Glomerular visceral epithelial cell (primary cell): ENCODE results near the gene BPIFB6.

Experiments used
- DNase-seq: peaks from one replicate; pipeline ENCODE4 v3.0.0-alpha.2; 2016; ENCODE audit errors: extremely low spot score

Gene BPIFB6

DNA sequence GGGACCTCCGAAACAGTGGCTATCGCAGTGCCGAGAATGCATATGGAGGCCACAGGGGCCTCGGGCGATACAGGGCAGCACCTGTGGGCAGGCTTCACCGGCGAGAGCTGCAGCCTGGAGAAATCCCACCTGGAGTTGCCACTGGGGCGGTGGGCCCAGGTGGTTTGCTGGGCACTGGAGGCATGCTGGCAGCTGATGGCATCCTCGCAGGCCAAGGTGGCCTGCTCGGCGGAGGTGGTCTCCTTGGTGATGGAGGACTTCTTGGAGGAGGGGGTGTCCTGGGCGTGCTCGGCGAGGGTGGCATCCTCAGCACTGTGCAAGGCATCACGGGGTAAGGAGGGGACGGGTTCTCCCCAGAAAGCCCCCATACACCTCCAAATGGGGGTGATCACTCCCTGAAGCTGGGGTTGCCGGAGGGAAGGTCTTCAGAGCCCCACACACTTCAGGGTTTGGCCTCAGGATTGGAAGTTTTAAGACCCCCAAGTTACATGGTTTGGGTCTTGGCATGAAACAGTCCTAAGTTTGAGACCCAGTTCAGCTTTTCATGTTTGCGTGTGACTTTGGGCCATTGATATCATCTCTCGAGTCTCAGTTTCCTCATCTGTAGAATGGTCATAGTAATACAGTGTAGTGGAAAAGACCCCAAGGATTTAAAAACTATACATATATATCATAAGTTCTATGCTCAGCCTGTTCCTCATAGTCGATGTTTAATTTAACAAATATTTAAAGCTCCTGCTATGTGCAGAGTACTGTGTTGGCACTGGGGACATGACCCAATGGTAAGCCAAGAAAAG lies 52.3 kb downstream of the BPIFB6 start:
- no peak for DNase-seq

DNA sequence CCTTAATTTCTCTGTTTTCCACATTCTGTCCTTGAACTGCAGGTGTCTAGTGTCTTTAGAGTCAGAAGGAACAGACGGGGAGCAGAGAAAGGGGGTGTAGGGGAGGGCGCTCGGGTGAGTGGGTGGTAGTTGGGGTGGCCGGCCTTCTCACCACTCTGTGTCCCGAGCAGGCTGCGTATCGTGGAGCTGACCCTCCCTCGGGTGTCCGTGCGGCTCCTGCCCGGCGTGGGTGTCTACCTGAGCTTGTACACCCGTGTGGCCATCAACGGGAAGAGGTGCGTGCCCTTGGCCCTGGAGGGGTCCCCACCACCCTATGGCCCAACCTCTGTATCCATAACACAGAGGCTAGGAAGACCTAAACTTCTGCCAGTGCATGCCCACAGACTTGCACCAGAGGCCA lies 53.3 kb downstream of the BPIFB6 start:
- DNase-seq: no peak

DNA sequence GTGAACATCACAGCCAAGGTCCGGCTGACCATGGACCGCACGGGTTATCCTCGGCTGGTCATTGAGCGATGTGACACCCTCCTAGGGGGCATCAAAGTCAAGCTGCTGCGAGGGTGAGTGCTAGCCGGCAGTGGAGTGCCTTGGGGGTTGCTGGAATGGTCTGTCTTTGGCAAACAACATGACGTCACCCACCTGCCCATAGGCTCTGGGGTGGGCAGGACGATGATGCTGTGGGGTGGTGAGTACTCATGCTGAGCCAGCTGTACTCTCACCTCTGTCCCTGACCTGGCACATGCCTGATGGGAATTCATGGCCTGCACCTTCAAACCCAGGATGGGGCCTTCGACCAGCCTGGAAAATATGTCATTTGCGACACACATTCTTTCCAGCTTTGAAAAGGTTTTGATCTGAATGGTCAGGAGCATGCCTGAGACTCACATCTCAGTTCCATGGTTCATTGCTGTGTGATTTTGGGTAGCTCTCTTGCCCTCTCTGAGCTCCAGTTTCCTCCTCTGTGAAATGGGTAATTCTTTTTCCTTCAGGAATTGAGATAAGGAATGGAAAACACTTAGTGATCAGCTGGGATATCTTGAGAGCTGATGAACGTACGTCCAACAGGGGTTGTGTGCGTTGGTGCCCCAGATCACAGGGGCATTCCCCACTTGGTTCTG lies 54.7 kb downstream of the BPIFB6 start:
- no peak for DNase-seq

DNA sequence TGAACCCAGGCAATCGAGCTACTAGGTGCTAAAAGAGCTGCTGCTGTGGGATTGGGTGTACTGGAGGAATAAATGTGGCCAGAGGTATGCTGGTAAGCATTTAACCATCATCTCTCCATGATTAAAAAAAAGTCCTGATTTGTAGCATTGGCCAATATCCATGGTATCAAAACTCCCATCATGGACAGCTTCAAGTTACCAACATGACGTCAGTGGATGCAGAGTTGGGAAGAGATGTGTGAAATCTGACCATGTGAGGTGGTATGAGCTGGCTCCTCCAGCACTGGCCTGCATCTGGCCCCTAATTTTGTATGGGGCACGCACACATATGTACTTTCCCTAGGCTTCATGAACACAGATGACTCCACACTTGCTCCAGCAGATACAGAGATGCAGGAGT lies 59.7 kb downstream of the BPIFB6 start:
- no peak for DNase-seq

DNA sequence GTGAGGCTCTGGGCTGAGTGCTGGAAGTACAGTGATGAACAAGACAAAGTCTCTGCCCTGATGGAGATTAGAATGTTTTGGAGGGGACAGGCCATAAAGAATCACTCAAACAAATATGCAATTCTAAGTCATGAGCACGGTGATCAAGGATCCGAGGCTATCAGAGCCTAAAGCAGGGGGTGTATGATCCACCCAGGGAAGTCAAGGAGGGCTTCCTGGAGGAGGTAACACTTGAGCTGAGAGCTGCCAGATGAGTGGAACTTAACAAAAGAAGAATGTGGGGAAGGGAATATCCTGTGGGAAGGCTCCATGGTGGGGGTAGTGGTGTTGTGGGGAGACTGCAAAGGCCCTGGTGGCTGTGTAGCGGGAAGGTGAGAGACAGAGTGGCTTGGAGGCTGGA lies 60.2 kb downstream of the BPIFB6 start:
- DNase-seq: no peak

DNA sequence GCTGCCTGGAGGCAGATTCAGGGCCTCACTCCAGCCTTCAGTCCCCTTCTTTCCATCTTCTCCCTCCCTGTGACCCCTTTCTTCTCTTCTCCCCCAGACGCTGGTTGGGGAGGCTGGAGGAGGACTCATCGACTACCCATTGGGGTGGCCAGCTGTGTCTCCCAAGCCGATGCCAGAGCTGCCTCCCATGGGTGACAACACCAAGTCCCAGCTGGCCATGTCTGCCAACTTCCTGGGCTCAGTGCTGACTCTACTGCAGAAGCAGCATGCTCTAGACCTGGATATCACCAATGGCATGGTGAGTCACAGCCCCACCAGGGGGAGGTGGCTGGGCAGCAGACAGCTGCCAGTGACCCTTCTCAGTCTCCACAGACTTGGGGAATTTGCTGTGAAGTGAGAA lies 60.9 kb downstream of the BPIFB6 start:
- no peak for DNase-seq

DNA sequence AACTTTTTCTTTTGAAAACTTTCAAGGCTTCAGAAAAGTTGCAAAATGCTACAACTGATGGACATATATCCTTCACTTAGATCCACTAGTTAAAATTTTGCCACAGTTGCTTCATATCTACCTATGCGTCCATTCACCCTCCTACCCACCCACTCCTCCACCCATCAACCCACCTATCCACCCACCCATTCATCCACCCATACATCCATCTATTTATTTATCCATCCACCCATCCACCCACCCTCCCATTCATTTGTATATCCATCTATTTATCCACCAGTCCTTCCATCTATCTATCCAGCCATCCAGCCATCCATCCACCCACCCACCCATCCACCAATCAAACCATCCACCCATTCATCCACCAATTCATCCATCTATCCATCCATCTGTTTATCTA lies 61.6 kb downstream of the BPIFB6 start:
- DNase-seq: no peak

DNA sequence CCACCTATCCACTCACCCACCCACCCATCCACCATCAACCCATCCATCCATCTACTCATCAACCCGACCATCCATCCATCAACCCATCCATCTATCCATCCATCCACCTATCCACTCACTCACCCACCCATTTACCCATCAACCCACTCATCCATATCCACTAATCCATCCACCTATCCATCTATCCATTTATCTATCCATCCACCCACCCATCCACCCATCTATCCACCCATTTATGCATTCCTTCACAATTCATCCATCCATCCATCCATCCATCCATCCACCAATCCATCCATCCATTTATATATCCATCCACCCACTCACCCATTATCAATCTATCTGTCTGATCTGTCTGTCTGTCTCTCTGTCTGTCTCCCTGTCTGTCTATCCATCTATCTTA lies 62.1 kb downstream of the BPIFB6 start:
- DNase-seq: no peak
